GM23248 (cell line): ENCODE data around the gene OPHN1. TPM values are rescaled to one million over a fixed set of nuclear protein-coding genes. Genes with fewer than 3 reads are reported as not detected.

Source experiments
- DNase-seq: peaks from one replicate; pipeline ENCODE4 v3.0.0-alpha.2; 2015
- H2AFZ ChIP-seq: fragments of 200-600 bp; sonication (generic); 2 replicates; pipeline ENCODE4 v1.6.1; 2016; ENCODE audit warnings: antibody characterized with exemption
- H3F3A ChIP-seq: fragments of 200-600 bp; sonication (generic); 2 replicates; pipeline ENCODE4 v1.6.1; 2016; ENCODE audit warnings: mild to moderate bottlenecking, antibody characterized with exemption, mixed run types; ENCODE audit not compliant: insufficient read depth
- H3K27ac ChIP-seq: fragments of 200-600 bp; sonication (generic); 2 replicates; pipeline ENCODE4 v1.5.1; 2016; ENCODE audit warnings: mild to moderate bottlenecking
- H3K27me3 ChIP-seq: fragments of 200-600 bp; sonication (generic); replicated peaks from 2 replicates; pipeline ENCODE4 v1.6.1; 2016; ENCODE audit warnings: mild to moderate bottlenecking; ENCODE audit not compliant: insufficient read depth
- H3K36me3 ChIP-seq: fragments of 200-600 bp; sonication (generic); 2 replicates; pipeline ENCODE4 v1.6.1; 2016; ENCODE audit warnings: low read depth, mild to moderate bottlenecking
- H3K4me1 ChIP-seq: fragments of 200-600 bp; sonication (generic); 2 replicates; pipeline ENCODE4 v1.6.1; 2016; ENCODE audit warnings: mild to moderate bottlenecking; ENCODE audit not compliant: insufficient read depth
- H3K4me2 ChIP-seq: fragments of 200-600 bp; sonication (generic); one replicate; pipeline ENCODE4 v1.6.1; 2016; ENCODE audit warnings: mild to moderate bottlenecking; ENCODE audit not compliant: unreplicated experiment
- H3K4me3 ChIP-seq: fragments of 200-600 bp; sonication (generic); 2 replicates; pipeline ENCODE4 v1.5.1; 2016; ENCODE audit warnings: mild to moderate bottlenecking
- H3K79me2 ChIP-seq: fragments of 200-600 bp; sonication (generic); 2 replicates; pipeline ENCODE4 v1.6.1; 2016; ENCODE audit warnings: mild to moderate bottlenecking; ENCODE audit not compliant: insufficient read depth
- H3K9ac ChIP-seq: fragments of 200-600 bp; sonication (generic); 2 replicates; pipeline ENCODE4 v1.6.1; 2016; ENCODE audit warnings: mild to moderate bottlenecking
- H3K9me2 ChIP-seq: fragments of 200-600 bp; sonication (generic); 2 replicates; pipeline ENCODE4 v1.6.1; 2016; ENCODE audit warnings: mixed run types, mild to moderate bottlenecking, moderate library complexity; ENCODE audit not compliant: insufficient read depth
- H3K9me3 ChIP-seq: fragments of 200-600 bp; sonication (generic); one replicate; pipeline ENCODE4 v1.6.1; 2017; ENCODE audit warnings: low read depth
- H4K20me1 ChIP-seq: fragments of 200-600 bp; sonication (generic); 2 replicates; pipeline ENCODE4 v1.6.0; 2016; ENCODE audit not compliant: insufficient read depth
- EZH2 ChIP-seq: fragments of 200-600 bp; sonication (generic); IDR thresholded peaks from 2 replicates; pipeline ENCODE4 v1.6.1; 2018; ENCODE audit warnings: antibody characterized with exemption, mild to moderate bottlenecking; ENCODE audit not compliant: insufficient read depth, poor library complexity, severe bottlenecking
- EZH2phosphoT487 ChIP-seq: fragments of 200-600 bp; sonication (generic); IDR thresholded peaks from 2 replicates; pipeline ENCODE4 v1.6.1; 2018; ENCODE audit warnings: antibody characterized with exemption, moderate library complexity, mild to moderate bottlenecking, low read depth; ENCODE audit not compliant: insufficient read depth
- WGBS, 2 experiments: methylation state at CpG; one replicate each; pipeline ENCODE4 v1.1.6; 2015 to 2017; ENCODE audit warnings: low lambda C conversion rate in 2 of 2, low coverage in 1 of 2; ENCODE audit errors: missing lambda C conversion rate in 2 of 2; 5-methylcytosine and 5-hydroxymethylcytosine counted together
- in situ Hi-C: fragments of 300-500 bp; cut with MboI; formaldehyde crosslinking; loops from 2 replicates; pipeline ENCODE4 v1.15.0; 2020
- polyA plus RNA-seq: library from polyadenylated mRNA; unstranded; fragments of >200 nt; fragmentation: Nextera tagmentation; extraction: Ambion mirVana; gene quantifications from 2 replicates; pipeline ENCODE4 v1.2.1, GENCODE V29; 2016
- total RNA-seq: library from RNA; depleted of rRNA; stranded (reverse); fragments of >200 nt; shearing (Covaris generic); gene quantifications from 2 replicates; pipeline ENCODE4 v1.2.3, GENCODE V29; 2014

The OPHN1 gene
- total and polyA plus RNA-seq, 2 experiments from 2014 or later = 4.3 to 4.5 TPM

GRCh38 chrX:68090266-68090665, 343.0 kb downstream of the OPHN1 start:
- H3F3A ChIP-seq = peaks cover 3% of the 10 kb centered on the region; the same call in 1 of the 2 replicates
- no peaks in the 10 kb centered on the region for H3K79me2 ChIP-seq
- no peaks in the 10 kb centered on the region for H4K20me1 ChIP-seq
- H3K36me3 ChIP-seq = no peaks in the 10 kb centered on the region
- H3K9ac ChIP-seq = no peak overlapping the region
- no peak overlapping the region for H3K4me2 ChIP-seq
- no peak for TF ChIP-seq EZH2
- no peak for TF ChIP-seq EZH2phosphoT487
- no peaks in the 10 kb centered on the region for H3K9me3 ChIP-seq
- 0 out of 2 replicates have a peak, but pooled peaks cover under 1% of the 10 kb centered on the region for H3K4me1 ChIP-seq
- no peak for DNase-seq
- no peak overlapping the region for H2AFZ ChIP-seq
- no peak overlapping the region for H3K27ac ChIP-seq
- H3K27me3 ChIP-seq = no peaks in the 10 kb centered on the region
- in situ Hi-C loops = no loop called here
- no peak overlapping the region for H3K4me3 ChIP-seq
- 100% methylated on average over 1 of the region's 1 CpG for WGBS, 2 experiments
- H3K9me2 ChIP-seq = no peaks in the 10 kb centered on the region

- Histone ChIP-seq H4K20me1 (no peaks in the 10 kb centered on the region), H3K4me2 (no peak overlapping the region), H3K9ac (no peak overlapping the region), H3F3A (peaks cover 7% of the 10 kb centered on the region; the same call in 1 of the 2 replicates), H3K9me2 (no peaks in the 10 kb centered on the region), H3K4me1 (peaks cover 15% of the 10 kb centered on the region), H3K27me3 (no peaks in the 10 kb centered on the region), H3K9me3 (no peaks in the 10 kb centered on the region), H3K79me2 (no peaks in the 10 kb centered on the region), H3K36me3 (no peaks in the 10 kb centered on the region), H3K27ac (no peak overlapping the region), H3K4me3 (no peak overlapping the region), H2AFZ (no peak overlapping the region)
- DNase-seq = no peak
- no peak for TF ChIP-seq EZH2
- TF ChIP-seq EZH2phosphoT487 = no peak
- in situ Hi-C loops = no loop called here
- WGBS, 2 experiments = 43 to 44% methylated on average over 2 of the region's 2 CpGs
Observed at GRCh38 chrX:68087526-68087925, 345.8 kb downstream of the OPHN1 start.

- Histone ChIP-seq H2AFZ (no peak overlapping the region), H3K27ac (no peak overlapping the region), H3K9me2 (no peaks in the 10 kb centered on the region), H3K4me1 (peaks cover 15% of the 10 kb centered on the region), H3K79me2 (no peaks in the 10 kb centered on the region), H3K9me3 (no peaks in the 10 kb centered on the region), H3K4me2 (no peak overlapping the region), H3K9ac (no peak overlapping the region), H3K4me3 (no peak overlapping the region), H4K20me1 (no peaks in the 10 kb centered on the region), H3F3A (peaks cover 7% of the 10 kb centered on the region; the same call in 1 of the 2 replicates), H3K27me3 (no peaks in the 10 kb centered on the region), H3K36me3 (no peaks in the 10 kb centered on the region)
- DNase-seq = no peak
- in situ Hi-C loops = no loop called here
- no peak for TF ChIP-seq EZH2phosphoT487
- TF ChIP-seq EZH2 = no peak
- 14 to 25% methylated on average over 1 of the region's 1 CpG for WGBS, 2 experiments
Observed at GRCh38 chrX:68086709-68087108, 346.6 kb downstream of the OPHN1 start.

GRCh38 chrX:68084765-68085164, 348.5 kb downstream of the OPHN1 start:
- peaks cover 7% of the 10 kb centered on the region; the same call in 1 of the 2 replicates for H3F3A ChIP-seq
- peak overlapping the region; percentile 62 for H3K27ac ChIP-seq
- H2AFZ ChIP-seq = no peak overlapping the region
- H3K27me3 ChIP-seq = no peaks in the 10 kb centered on the region
- peak; percentile 68 for DNase-seq
- no peaks in the 10 kb centered on the region for H4K20me1 ChIP-seq
- H3K9me3 ChIP-seq = no peaks in the 10 kb centered on the region
- TF ChIP-seq EZH2phosphoT487 = no peak
- TF ChIP-seq EZH2 = no peak
- in situ Hi-C loops = no loop called here
- H3K4me1 ChIP-seq = peaks cover 21% of the 10 kb centered on the region
- peak overlapping the region; percentile 42 for H3K4me2 ChIP-seq
- 0% methylated on average over 1 of the region's 1 CpG for WGBS, 2 experiments
- H3K4me3 ChIP-seq = no peak overlapping the region
- no peaks in the 10 kb centered on the region for H3K9me2 ChIP-seq
- H3K79me2 ChIP-seq = no peaks in the 10 kb centered on the region
- H3K36me3 ChIP-seq = no peaks in the 10 kb centered on the region
- H3K9ac ChIP-seq = peak overlapping the region; percentile 21; the same call in 1 of the 2 replicates

GRCh38 chrX:68083510-68083909, 349.8 kb downstream of the OPHN1 start:
- Histone ChIP-seq H3K79me2 (no peaks in the 10 kb centered on the region), H3K9me2 (no peaks in the 10 kb centered on the region), H3K9me3 (no peaks in the 10 kb centered on the region), H3K27me3 (no peaks in the 10 kb centered on the region), H3K4me1 (peaks cover 25% of the 10 kb centered on the region), H3K4me3 (no peak overlapping the region), H3K27ac (no peak overlapping the region), H3K9ac (no peak overlapping the region), H3K4me2 (no peak overlapping the region), H3K36me3 (no peaks in the 10 kb centered on the region), H2AFZ (no peak overlapping the region), H3F3A (peaks cover 7% of the 10 kb centered on the region), H4K20me1 (no peaks in the 10 kb centered on the region)
- TF ChIP-seq EZH2phosphoT487 = no peak
- TF ChIP-seq EZH2 = no peak
- 47 to 53% methylated on average over 3 of the region's 3 CpGs for WGBS, 2 experiments
- in situ Hi-C loops = no loop called here
- DNase-seq = peak; percentile 24
